T-helper 1 cell treated with Interleukin-12 subunit alpha and Interleukin-12 subunit beta and Interleukin-4 antibody, amounts not matched to agents 30 ng/mL and 1 ng/mL, for 36 hours (primary cell): ENCODE measurements around the gene RTKN. TPM values are rescaled to one million over a fixed set of nuclear protein-coding genes. Genes with fewer than 3 reads are reported as not detected.

Experiments used
- intact Hi-C: fragments of 100-400 bp; cut with micrococcal nuclease; formaldehyde crosslinking; loops from one replicate; pipeline ENCODE4 v1.15.1; 2024
- total RNA-seq: library from RNA; stranded (reverse); gene quantifications from 2 replicates; pipeline ENCODE4 v1.2.3, GENCODE V29; 2022

Gene RTKN
- 3.7 and 4.0 TPM in 2 replicates for total RNA-seq

GRCh38 chr2:74441690-74442482, at the start of gene RTKN:
Gene RTKN (minus strand): TSS chr2:74441937. CDS start chr2:74441816, 121 bp downstream.
- intact Hi-C loops: loop anchor here (1.0 kb wide), 1 partner anchor 20 kb away; no protein-coding TSS in a partner anchor

GRCh38 chr2:74489906-74490305, 48.2 kb upstream of the RTKN start:
- intact Hi-C loops: no loop called here

GRCh38 chr2:74488643-74489481, 47.1 kb upstream of the RTKN start:
- intact Hi-C loops: no loop called here

GRCh38 chr2:74486141-74486540, 44.4 kb upstream of the RTKN start:
- intact Hi-C loops: no loop called here

- intact Hi-C loops: loop anchor here (1.0 to 2.0 kb wide), 16 partner anchors 11 to 746 kb away; partner anchors contain the start of genes AUP1, C2orf81, DOK1 and HTRA2
Measured at GRCh38 chr2:74483675-74484164, 42.0 kb upstream of the RTKN start.

- intact Hi-C loops: loop anchor here (1.0 to 2.0 kb wide), 16 partner anchors 11 to 746 kb away; partner anchors contain the start of genes AUP1, C2orf81, DOK1 and HTRA2
Measured at GRCh38 chr2:74482801-74483674, 41.3 kb upstream of the RTKN start, which contains the start of the genes CCDC142 and TTC31. Gene CCDC142 (minus strand): TSS chr2:74482998. CDS start chr2:74482837, 161 bp downstream. Gene TTC31 (plus strand): TSS chr2:74483081. CDS start chr2:74483096, 15 bp downstream.

- intact Hi-C loops: loop anchor here (2.0 kb wide), 1 partner anchor 47 kb away; the partner anchor contains the start of genes AUP1 and HTRA2
Measured at GRCh38 chr2:74481961-74482800, 40.4 kb upstream of the RTKN start.

- intact Hi-C loops: no loop called here
Measured at GRCh38 chr2:74481431-74481830, 39.7 kb upstream of the RTKN start.

GRCh38 chr2:74474899-74475298, 33.2 kb upstream of the RTKN start:
- intact Hi-C loops: loop anchor here (5.0 kb wide), 1 partner anchor 1243 kb away; the partner anchor contains the start of genes CCT7 and PRADC1

GRCh38 chr2:74474481-74474880, 32.7 kb upstream of the RTKN start:
- intact Hi-C loops: loop anchor here (5.0 kb wide), 1 partner anchor 1242 kb away; the partner anchor contains the start of genes CCT7 and PRADC1

- intact Hi-C loops: loop anchor here (1.0 to 5.0 kb wide), 11 partner anchors 9 to 1241 kb away; partner anchors contain the start of genes AUP1, C2orf81, CCT7 and HTRA2
Measured at GRCh38 chr2:74472945-74473258, 31.2 kb upstream of the RTKN start.

- intact Hi-C loops: loop anchor here (1.0 to 5.0 kb wide), 11 partner anchors 8 to 1240 kb away; partner anchors contain the start of genes AUP1, C2orf81, CCT7 and HTRA2
Measured at GRCh38 chr2:74472086-74472944, 30.6 kb upstream of the RTKN start, which contains the start of gene MRPL53. Gene MRPL53 (minus strand): TSS chr2:74472680. CDS start chr2:74472660, 20 bp downstream.

- intact Hi-C loops: loop anchor here (1.0 to 5.0 kb wide), 11 partner anchors 7 to 1239 kb away; partner anchors contain the start of genes AUP1, C2orf81, CCT7 and HTRA2
Measured at GRCh38 chr2:74471332-74472065, 29.8 kb upstream of the RTKN start.

- intact Hi-C loops: loop anchor here (5.0 kb wide), 1 partner anchor 1238 kb away; the partner anchor contains the start of genes CCT7 and PRADC1
Measured at GRCh38 chr2:74470742-74471141, 29.0 kb upstream of the RTKN start.

- intact Hi-C loops: loop anchor here (1.0 kb wide), 1 partner anchor 8 kb away; the partner anchor contains the start of gene MRPL53
Measured at GRCh38 chr2:74464406-74464805, 22.7 kb upstream of the RTKN start.

GRCh38 chr2:74462786-74463105, 21.0 kb upstream of the RTKN start:
- intact Hi-C loops: no loop called here

- intact Hi-C loops: no loop called here
Measured at GRCh38 chr2:74462054-74462785, 20.5 kb upstream of the RTKN start.
